HG03060 (cell line): ENCODE data around the gene HOXA13.

Source experiments
- ATAC-seq: cut with Tn5 transposase; IDR thresholded peaks from one replicate; pipeline ENCODE4 v1.9.1; 2021; ENCODE audit warnings: low read depth, moderate number of reproducible peaks; ENCODE audit not compliant: unreplicated experiment

The HOXA13 gene

DNA sequence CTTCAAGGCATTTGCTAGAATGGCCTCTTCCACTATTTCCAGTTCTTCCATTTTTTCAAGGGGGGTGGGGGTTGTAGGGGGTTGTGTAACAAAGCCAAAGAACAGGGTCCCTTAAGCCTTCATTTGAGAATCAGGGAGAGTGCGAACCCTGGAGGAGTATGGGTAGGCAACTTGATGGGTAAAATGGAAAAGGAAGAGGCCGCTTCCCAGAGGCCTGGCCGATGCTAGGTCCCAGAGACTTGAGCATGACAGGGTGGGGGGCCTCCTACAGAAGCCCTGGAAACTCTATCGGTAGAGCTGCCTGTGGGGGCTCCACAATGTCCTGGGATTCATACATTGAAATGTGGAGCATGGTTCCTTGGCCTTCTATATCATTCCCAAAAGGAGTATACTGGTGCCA, 9.1 kb upstream of the HOXA13 start:
- no peak for ATAC-seq

DNA sequence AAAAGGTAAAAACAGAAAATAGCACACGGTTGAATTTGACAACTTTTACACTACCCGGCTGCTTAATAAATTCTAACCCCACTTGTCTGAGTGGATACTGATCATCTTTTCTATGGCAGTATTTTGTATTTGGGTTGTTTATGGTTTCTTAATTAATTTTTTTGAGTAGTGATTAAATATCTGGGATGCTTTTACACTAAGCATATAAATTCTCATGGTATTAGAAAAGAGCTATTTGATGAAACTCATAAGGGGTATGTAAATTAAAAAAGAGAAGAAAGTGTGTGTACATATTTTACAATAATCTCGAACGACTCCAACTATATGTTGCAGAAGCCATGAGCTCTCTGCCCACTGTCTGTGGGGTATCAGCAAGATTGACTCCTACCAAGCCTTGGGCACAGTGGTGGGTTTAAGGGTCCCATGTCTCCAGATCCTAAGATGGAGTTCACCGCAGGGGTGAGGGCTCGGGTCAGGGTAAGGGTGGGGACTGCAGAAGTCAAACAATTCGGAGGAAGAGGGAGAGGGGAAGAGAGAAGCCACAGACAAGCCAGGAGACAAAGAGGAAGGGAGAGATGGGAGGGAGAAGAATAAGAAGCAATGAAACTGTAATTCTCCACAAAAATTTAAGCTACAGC, 7.6 kb upstream of the HOXA13 start:
- no peak for ATAC-seq

DNA sequence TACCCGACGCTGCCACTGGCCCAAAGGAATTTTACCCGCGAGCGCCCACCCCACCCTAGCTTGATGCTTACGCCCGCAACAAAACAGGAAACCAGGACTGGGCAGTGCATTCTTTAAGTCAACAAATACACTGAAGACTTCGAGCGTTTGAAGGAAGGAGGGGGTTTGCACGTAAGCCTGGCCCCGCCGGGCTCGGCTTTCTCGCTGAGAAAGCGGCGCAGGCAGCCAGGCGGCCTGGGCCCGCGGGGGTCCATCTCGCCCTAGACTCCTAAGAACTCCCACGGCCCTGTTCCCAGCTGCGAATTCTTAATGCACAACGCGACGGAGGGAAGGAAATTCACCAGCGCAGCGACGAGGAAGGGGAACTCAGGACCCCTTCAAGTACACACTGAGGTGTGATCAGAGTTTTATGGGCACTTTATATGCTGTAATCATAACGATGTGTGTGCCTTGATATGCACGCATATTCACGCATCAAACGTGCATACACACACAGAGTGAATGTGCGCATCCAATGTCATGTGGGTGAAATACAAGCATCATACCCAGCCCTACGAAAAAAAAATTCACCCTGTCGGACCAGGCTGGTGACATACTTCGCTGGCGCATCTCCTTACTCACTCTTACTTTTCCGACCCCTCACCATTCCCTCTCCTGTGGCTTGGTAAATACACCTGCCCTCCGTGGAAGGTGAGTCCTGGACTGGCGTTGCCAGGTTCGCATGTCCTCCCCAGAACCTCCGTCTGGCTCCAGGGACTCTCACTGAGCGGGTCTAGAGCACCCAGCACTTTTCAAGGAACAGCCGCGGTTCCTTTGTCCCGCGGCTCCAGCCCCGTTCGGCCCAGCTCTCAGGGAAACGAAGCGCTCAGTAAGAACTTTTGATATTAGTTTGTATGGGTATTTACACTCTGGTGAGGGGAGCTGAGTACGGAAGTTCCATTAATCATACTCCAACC, 5.7 kb upstream of the HOXA13 start:
- ATAC-seq, result no peak

DNA sequence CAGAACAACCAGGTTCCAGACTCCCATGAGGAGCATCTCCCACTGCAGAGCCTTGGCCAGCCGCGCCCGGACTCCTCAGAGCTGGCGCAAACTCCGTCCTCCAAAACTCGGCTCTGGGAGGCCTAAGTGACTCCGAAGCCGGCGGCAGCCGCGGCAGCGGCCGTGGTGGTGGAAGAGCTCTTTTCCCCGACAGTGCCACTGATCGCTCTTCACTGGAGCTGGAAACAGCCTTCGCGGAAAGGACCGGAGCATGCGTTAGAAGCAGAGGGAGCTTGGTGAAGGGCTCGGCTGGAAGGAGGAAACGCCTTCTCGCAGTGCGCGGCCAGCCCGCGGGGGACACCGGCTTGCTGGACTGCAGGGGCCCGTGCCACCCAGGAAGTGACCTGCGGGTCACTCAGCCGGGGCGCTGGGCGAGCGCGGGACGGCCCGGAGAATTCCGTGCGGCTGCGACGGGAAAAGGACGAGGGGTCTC, 5.0 kb upstream of the HOXA13 start:
- no peak for ATAC-seq

DNA sequence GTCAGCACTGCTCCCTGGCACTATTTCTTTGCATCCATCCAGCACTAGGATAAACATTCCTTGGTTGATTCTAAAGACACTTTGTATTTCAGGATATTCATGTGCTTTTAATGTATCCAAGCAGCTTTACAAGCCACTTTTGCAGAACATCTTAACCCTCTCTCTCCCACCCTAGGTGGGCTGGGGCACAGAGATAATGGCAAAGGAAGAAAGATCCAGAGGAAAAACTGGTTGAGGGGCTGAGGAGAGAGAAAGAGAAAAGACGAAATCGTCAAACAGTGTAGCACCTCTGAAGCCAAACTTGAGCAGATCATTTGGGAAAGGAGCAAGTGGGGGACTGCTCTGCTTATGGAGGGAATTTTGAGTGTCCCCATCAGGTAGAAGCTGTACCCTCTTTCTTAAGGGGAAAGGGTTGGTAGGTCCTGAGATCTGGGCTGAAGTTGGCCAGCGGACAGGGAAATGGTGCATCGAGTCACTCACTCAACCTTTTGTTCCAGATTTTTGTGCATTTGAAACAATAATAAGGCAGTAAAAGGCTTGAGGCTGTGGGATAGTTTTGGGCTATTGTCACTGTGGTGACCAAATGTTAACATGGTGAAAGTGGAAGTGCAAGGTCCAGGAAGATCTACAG, 4.2 kb upstream of the HOXA13 start:
- no peak for ATAC-seq

DNA sequence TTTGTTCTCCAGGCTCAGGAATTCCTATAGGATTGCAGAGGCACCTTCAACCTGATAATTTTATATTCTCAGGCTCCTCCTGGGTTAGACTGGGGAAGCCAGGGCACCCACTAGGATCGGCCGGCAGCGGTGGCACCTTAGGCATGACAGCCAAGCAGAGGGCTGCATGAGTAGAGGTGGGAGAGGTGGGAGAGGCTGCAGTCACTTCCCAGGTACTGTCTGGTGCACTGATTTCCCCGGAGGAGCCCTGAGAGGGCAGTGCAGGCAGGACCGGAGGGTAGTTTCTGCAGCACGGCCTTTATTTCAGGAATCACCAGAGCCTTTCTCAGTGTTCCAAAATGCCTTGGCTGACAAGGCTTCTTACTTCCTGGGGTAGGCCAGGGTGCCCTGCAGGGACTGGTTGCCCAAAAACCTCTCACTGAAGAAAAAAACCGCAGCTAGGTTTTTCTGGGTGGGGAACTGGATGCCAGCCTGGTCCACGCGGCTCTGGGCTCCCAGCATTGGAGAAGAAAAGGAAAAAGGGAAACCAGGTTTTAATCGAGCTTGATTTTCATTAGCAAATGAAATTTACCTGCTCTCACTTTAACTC, 3.6 kb upstream of the HOXA13 start:
- no peak for ATAC-seq

DNA sequence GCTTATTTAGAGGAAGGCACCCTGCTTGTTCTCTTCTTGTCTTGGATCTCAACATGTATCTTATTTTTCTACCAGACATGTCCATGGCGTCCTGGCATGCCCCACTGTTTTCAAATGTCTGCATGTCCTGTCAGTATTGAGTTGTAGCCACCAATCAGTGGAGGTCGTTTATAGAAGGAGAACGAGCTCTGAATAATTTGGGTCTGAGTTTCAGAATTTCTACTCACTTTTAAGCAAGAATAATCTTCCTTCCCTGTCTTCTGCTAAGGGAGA, 2.9 kb upstream of the HOXA13 start:
- no peak for ATAC-seq

DNA sequence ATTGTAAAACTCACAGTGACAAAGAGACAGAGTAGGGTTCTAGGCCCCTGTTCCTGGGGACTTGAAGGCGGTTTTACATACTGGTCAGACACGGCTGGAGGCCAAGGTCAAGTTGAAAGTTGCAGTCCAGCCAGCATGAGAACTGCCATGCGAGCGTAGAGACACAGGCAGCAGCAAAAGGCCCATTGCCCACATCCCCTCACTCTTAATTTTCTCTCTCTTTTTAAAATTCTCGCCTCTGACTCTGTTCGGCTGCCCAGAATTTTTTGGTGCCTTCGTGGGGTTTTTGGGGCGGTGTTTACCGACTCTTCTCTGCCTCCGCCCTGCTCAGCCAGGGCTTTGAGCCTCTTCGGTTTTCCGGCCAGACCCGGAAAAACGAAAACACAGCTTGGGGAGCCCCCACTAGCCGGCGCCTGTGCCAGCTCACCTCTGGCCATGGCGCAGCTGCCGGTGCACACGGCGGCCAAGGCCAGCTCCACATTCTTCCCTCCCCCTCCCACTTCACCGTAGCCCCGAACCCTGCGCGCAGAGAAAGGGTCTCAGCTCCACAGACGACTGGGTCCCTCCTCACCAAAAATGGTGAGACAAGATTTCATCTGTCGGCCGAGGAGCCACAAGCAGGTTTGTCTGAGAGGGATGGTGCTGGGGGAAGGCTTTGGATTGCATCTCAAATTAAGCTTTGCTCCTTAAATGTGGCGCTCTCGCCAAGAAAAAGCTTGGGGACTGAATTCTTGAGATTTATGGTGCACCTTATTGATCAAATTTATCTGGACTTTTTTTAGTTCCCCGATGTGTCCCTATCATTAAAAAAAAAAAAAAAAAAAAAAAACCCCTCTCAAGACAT, 2.3 kb upstream of the HOXA13 start:
- no peak for ATAC-seq

DNA sequence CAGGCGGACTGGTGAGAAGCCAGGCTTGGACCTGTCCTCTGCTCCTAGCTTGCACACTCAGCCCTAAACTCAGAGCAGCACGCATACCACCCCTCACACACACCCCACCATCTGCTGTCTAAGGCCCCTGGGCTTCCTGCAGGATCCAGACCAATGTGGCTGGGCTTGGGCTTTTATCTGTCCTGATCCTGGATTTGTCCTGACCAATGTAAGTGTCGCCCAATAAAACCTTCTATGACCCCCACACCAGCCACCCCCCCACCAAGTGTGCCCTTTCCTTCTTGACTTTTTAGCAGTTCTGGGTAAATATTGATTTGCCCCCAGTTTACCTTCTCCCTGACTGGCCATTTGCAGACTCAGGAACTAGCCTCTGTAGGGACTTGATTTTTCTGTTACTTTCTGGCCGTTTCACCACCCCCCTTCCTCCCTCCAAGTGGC, 1.7 kb upstream of the HOXA13 start:
- ATAC-seq, result no peak

DNA sequence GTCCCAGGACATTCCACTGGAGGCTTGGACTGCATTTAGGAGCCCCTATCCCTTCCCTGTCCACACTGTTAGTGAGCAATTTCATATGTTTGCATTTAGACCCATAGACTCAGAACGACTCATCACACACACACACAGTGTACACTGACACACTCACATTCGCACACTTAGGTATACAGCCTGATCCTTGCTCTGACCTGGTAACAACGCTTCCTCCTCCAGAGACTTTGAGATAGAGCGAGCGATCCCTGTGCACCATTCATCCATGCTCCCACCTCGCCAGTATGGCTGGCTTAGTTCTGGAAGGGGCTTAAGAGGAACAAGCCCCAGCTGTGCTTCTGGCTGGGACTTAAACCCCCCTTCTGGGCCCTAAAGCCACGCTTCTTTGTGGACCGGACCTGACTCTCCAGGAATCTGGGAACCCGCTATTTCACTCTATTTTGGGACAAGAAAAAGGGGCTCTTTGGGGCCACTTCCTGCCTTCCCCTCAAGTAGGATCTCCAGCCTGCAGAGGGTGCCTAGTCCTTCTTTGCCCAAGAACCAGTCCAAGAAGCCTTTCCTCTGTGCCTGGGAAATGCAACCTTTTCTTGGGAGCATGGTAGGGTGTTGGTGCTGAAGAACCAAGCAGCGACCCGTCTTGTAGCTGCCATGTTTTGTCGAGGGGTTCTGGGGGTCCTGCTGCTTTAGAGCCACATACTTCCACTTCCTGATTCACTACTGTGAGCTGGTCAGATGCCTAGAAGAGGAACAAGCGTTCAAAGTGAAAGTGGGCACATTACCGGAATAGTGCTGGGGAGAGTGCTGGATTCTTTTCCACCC, 1.1 kb upstream of the HOXA13 start:
- ATAC-seq, result no peak

DNA sequence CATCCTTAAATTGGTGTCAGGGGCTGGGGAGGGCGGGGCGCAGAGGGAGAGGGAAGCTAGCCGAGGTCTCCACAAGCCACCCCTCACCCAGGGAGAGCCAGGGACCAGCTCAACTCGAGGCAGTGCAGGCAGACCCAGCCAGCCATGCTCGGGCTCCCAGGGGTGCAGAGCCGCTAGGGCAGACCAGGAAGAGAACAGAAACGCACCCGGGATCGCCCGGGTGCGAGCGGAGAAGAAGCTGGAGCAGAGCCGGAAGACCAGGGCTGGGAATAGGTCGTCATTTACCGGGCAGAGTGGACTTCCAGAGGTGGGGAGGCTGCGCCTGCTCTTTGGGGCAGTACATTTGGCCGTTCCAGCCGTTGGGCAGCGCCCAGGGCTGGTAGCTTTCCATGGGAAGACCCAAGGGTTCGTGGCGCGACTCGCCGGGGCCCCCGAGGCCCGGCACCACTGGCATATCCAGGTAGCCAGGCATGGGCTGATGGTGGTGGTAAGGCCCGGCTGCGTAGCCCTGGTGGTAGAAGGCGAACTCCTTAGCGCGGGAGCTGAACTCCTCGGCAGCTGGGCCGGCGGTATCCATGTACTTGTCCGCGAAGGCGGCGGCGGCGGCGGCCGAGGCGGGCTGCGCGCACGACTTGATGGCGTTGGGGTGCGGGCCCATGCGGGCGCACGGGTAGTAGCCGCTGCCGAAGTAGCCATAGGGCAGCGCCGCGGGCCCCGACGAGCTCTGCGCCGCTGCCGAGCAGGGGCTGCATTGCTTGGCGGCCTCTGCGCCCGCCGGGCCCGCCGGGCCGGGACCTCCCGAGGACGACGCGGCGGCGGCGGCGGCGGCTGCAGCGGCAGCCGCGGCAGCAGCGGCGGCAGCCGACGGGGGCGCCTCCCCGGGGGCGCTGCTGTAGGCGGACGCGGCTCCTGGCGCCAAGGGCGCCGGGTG, 755 bp downstream of the HOXA13 start:
- ATAC-seq, result no peak

DNA sequence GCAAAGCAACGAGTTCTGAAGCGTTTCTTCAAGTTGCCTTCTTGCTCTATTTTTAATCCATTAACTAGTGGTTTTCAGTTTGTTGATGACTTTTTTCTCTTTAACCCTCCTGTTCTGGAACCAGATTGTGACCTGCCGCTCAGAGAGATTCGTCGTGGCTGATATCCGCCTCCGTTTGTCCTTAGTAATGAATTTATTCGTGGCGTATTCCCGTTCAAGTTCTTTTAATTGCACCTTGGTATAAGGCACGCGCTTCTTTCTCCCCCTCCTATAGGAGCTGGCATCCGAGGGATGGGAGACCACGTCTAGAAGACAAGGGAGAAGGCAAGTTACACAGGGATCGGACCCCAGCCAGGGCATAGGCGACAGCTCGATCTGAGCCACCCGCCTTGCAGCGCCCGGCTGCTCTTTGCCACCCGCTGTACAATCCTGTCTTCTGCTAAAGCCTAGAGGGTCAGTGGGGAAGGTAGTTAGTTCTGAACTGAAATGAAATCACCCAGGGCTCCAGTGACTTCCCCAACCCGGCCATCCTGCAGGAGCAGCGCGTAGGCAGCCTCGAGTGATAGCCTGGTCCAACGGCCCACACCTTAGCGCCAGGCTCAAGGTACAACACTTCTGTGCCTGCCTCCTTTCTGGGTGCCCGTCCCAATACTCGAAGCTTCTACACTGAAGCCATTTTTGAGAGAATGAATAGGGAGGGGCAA, 1.6 kb downstream of the HOXA13 start:
- ATAC-seq, result no peak

DNA sequence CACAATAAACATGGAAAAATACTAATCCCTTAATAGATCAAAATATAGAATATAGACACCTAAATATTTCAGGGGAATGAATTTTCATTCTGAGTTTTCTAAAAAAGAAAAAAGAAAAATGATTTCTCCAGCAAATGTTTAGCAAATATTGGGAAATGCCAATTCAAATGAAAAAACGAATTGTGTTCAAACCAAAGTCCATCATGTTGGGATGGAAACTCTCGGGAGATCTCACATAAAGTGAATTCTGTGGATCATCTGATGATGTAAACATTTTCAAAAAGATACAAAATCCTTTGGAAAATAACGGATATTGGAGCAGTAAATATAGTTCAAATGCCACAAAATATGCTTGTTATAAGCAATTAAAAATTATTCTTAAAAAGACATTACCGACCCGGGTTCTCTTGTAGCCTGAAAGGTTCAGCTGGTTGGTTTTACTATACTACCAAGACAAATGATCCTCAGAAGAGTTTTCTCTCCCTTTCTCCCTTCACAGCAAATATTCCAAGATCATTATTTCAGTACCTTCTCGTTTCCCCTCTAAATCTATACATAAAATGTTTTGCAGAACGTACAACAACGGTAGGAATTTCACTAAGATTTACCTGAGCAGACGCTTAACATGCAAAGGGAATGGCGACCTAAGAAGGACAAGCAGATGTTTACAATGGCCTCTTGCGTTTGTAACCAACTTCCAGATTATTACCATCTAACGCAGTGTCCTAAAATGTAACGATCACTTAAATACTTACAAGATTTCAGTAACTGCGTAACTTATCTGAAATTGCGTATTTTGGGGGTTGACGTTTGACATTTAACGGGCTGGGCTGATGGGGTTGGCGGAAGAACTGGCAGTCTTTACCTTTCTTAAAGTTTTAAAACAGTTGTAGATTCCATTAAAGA, 2.5 kb downstream of the HOXA13 start:
- ATAC-seq, result no peak

DNA sequence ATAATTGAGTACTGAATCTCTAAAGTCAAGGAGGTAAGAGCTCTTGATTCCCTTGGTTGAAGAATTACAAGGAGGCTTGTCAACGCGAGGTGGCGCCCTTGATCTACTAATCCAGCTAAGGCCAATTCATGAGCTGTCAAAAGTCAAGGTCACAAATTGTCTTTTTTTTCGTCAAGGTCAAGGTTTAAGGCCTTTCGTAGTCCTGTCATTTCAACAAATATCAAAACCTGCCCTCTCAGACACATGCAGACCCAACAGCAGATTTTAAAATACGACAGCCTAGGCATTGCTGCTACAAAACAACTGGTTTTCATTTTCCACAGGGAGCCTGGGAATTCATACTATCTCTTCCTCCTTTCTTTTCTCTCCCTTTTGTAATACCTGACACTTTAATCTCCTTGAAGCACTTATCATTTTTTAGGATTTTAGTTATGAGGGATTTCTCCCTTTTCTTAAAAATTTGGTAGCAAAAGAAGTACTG, 3.6 kb downstream of the HOXA13 start:
- no peak for ATAC-seq

DNA sequence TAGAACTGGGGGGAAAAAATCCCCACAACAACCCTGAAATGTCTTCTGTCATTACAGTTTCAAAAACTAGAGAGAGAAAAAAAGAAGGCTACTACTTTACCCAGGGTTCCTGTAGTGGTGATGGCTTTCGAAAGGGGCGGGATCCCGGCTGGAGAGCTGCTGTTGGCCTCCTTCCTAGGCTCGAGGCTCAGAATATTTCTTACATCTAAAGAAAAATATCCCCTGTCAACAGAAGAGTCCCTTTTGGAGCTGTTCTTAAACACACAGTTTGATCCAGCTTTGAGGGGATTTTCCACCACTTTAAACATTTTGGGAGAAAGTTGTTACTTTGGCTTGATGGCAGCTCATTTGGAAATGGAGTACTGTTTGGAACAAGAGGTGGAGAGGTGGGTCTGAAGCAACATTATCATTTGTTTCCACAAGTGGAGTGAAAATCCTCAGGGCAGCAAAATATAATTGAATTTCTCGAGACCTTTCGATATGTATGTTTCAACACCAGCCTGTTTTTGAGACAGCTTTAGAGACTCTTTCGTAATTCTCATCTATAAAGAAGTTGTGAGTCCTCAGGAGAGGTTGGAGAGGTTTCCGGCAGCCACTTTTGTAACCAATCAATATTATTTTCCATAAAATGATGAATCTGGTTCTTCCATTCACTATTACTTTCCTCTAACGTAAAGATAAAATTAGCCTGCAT, 5.1 kb downstream of the HOXA13 start:
- ATAC-seq, result no peak

DNA sequence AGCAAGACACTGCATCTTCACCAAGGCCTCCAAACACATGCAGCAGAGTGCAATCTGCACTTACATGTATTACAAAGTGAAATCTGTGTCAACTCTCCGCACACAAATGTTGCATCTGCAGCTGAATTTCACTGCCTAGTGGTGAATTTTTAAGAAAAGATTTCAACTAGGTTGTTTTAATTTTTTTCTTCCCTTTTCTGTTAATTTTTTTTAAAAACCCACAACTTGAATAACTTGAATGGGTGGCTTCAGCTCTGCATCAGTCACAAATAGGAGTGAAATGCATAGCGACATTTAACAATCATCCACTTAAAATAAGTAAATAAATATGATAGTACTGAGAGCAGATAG, 5.9 kb downstream of the HOXA13 start:
- ATAC-seq, result no peak
